ENCODE data around the gene TEX19. TPM values are rescaled to one million over a fixed set of nuclear protein-coding genes. Genes with fewer than 3 reads are reported as not detected.

TEX19 gene
- total and polyA plus RNA-seq, 11 donors = not detected

GRCh38 chr17:82402865-82403264 is 43.8 kb downstream of the TEX19 start:
- no peak for TF ChIP-seq POLR2A (IDR thresholded peaks at IDR 0.05)
- TF ChIP-seq, protein P1, sequence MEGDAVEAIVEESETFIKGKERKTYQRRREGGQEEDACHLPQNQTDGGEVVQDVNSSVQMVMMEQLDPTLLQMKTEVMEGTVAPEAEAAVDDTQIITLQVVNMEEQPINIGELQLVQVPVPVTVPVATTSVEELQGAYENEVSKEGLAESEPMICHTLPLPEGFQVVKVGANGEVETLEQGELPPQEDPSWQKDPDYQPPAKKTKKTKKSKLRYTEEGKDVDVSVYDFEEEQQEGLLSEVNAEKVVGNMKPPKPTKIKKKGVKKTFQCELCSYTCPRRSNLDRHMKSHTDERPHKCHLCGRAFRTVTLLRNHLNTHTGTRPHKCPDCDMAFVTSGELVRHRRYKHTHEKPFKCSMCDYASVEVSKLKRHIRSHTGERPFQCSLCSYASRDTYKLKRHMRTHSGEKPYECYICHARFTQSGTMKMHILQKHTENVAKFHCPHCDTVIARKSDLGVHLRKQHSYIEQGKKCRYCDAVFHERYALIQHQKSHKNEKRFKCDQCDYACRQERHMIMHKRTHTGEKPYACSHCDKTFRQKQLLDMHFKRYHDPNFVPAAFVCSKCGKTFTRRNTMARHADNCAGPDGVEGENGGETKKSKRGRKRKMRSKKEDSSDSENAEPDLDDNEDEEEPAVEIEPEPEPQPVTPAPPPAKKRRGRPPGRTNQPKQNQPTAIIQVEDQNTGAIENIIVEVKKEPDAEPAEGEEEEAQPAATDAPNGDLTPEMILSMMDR (IDR thresholded peaks at IDR 0.05) = no peak
- intact Hi-C loops (cut with DNase I) = loop anchor here in 2 of 10 donors (5.0 to 10.0 kb wide), 2 partner anchors 46 to 198 kb away; partner anchors contain the start of gene TEX19 (in 1 of the 2)
- H3K27me3 ChIP-seq = no peaks in the 10 kb centered on the region
- WGBS, 4 donors = 93 to 95% (median 94%) methylated on average over 7 of the region's 7 CpGs
- H3K27ac ChIP-seq = no peak overlapping the region
- no peak for ATAC-seq
- peaks cover 0 to 27% (median 8%) of the 10 kb centered on the region in 12 donors for H3K4me1 ChIP-seq
- H3K4me3 ChIP-seq = no peak overlapping the region
- peaks cover 0 to 40% (median 18%) of the 10 kb centered on the region in 9 donors for H3K36me3 ChIP-seq
- peak in 1 of 5 donors; percentile 3 for DNase-seq
- no peaks in the 10 kb centered on the region for H3K9me3 ChIP-seq

DNA sequence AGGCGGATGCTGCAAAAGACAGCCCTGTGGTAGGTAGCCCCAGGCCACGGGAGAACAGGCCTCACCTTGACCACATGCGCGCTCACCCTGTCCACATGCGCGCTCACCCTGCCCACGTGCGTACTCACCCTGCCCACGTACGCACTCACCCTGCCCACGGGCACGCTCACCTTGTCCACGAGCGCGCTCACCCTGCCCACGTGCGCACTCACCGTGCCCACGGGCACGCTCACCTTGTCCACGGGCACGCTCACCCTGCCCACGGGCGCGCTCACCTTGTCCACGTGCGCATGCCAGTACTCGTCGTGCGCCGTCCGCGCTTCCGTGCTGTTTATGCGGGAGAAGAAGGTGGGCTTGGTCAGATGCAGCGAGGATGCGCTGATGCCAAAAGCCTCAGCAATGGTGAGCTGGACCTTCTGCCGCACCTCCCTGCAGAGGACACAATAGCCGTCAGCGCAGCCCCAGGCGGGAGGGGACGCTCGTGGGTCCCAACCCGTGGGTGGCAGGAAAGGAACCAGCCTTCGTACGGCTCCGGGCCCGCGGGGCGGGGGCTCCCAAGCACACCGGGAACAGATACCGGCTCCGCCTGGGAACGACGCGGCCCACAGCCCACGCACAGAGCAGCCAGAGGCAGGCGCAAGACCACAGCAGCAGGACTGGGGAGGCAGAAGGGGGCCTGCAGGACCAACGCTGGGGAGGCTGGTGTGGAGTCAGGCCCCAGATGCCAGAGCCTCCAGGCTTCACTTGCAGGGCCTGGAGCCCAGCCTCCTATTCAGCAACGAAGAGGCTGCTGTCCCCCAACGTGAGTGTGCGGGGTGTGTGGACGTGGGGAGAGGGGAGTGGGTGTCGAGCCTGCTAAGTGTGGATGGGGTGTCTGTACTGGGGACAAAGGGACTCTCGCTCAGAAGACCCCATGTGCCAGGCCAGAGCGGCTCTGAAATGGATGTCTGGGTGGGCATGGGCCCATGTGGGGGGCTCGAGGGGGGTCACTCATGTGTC is 44.9 kb downstream of the TEX19 start:
- no peak overlapping the region for H3K4me3 ChIP-seq
- H3K4me1 ChIP-seq = peaks cover 0 to 26% (median 6%) of the 10 kb centered on the region in 12 donors
- ATAC-seq (peak in 1 of 4 donors; percentile 23), DNase-seq (peak in 1 of 5 donors; percentile 19)
- intact Hi-C loops (cut with DNase I) = loop anchor here in 2 of 10 donors (5.0 to 10.0 kb wide), 2 partner anchors 47 to 199 kb away; partner anchors contain the start of gene TEX19 (in 1 of the 2)
- no peak overlapping the region for H3K27ac ChIP-seq
- 96 to 97% (median 96%) methylated on average over 57 to 67 of the region's 67 CpGs for WGBS, 4 donors
- H3K27me3 ChIP-seq = no peaks in the 10 kb centered on the region
- H3K9me3 ChIP-seq = no peaks in the 10 kb centered on the region
- TF ChIP-seq POLR2A (IDR thresholded peaks at IDR 0.05) = no peak
- TF ChIP-seq, protein P1 (IDR thresholded peaks at IDR 0.05) = no peak
- peaks cover 0 to 40% (median 22%) of the 10 kb centered on the region in 9 donors for H3K36me3 ChIP-seq

DNA sequence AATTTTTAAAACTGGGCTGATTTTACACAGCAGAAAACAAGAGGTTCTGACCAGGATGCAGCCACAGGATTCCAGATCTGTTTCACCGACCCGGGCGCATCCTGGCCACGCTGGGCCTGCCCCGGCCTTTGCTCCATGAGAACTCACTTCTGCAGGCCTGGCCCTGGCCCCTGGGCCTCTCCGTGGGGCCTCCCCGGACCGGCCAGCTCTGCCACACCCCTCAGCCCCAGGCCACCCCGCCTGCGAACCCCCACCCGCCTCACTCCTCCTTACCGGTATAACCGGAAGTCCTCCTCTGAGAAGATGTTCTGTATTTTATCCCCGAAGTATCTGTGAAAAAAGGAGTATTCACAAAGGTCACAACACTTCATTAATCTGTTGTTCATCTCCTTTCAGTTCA is 46.0 kb downstream of the TEX19 start:
- no peak for TF ChIP-seq POLR2A (IDR thresholded peaks at IDR 0.05)
- TF ChIP-seq, protein P1 (IDR thresholded peaks at IDR 0.05) = no peak
- DNase-seq (peak in 1 of 5 donors; percentile 10), ATAC-seq (no peak)
- intact Hi-C loops (cut with DNase I) = loop anchor here in 1 of 10 donors (10.0 kb wide), 1 partner anchor 200 kb away; no protein-coding TSS in a partner anchor
- Histone ChIP-seq H3K36me3 (peaks cover 0 to 40% (median 24%) of the 10 kb centered on the region in 9 donors), H3K9me3 (no peaks in the 10 kb centered on the region), H3K27me3 (no peaks in the 10 kb centered on the region), H3K27ac (no peak overlapping the region), H3K4me3 (no peak overlapping the region), H3K4me1 (peaks cover 0 to 15% (median 2%) of the 10 kb centered on the region in 12 donors)
- 93 to 98% (median 96%) methylated on average over 14 of the region's 14 CpGs for WGBS, 4 donors
